Stimulated activated CD4-positive, alpha-beta T cell treated with anti-CD3 and anti-CD28 coated beads, TNF-alpha, amount 100 ng/mL, for 48 hours (primary cell): ENCODE results near the gene SLC22A23.

ENCODE experiments used
- DNase-seq, 3 donors: peaks; one replicate each; pipeline ENCODE4 v3.0.0-alpha.2; 2020; ENCODE audit warnings: low read depth in 3 of 3

SLC22A23 gene

GRCh38 chr6:3456898-3457709 lies at the start of gene SLC22A23:
SLC22A23 (minus strand) TSS chr6:3457050; CDS start chr6:3456559, 491 bp downstream.
- DNase-seq: peak; percentile 39 to 54 (median 39)

GRCh38 chr6:3506200-3506599 lies 49.4 kb upstream of the SLC22A23 start:
- DNase-seq: no peak

- DNase-seq: no peak
Measured at GRCh38 chr6:3504938-3505805, 48.3 kb upstream of the SLC22A23 start.

GRCh38 chr6:3504354-3504753 lies 47.5 kb upstream of the SLC22A23 start:
- DNase-seq: no peak

- DNase-seq: no peak
Measured at GRCh38 chr6:3501826-3502500, 45.1 kb upstream of the SLC22A23 start.

GRCh38 chr6:3500262-3501014 lies 43.6 kb upstream of the SLC22A23 start:
- no peak for DNase-seq

- no peak for DNase-seq
Measured at GRCh38 chr6:3499603-3500002, 42.8 kb upstream of the SLC22A23 start.

GRCh38 chr6:3496395-3496794 lies 39.5 kb upstream of the SLC22A23 start:
- DNase-seq: no peak

GRCh38 chr6:3494391-3495100 lies 37.7 kb upstream of the SLC22A23 start:
- DNase-seq: no peak

GRCh38 chr6:3490625-3490980 lies 33.8 kb upstream of the SLC22A23 start:
- no peak for DNase-seq

- DNase-seq: no peak
Measured at GRCh38 chr6:3489961-3490624, 33.2 kb upstream of the SLC22A23 start.

- no peak for DNase-seq
Measured at GRCh38 chr6:3489027-3489757, 32.3 kb upstream of the SLC22A23 start.

- DNase-seq: no peak
Measured at GRCh38 chr6:3484946-3485345, 28.1 kb upstream of the SLC22A23 start.

GRCh38 chr6:3484192-3484591 lies 27.3 kb upstream of the SLC22A23 start:
- DNase-seq: no peak

GRCh38 chr6:3483675-3484074 lies 26.8 kb upstream of the SLC22A23 start:
- no peak for DNase-seq

GRCh38 chr6:3482869-3483268 lies 26.0 kb upstream of the SLC22A23 start:
- no peak for DNase-seq

GRCh38 chr6:3481640-3482039 lies 24.8 kb upstream of the SLC22A23 start:
- no peak for DNase-seq

GRCh38 chr6:3480009-3480408 lies 23.2 kb upstream of the SLC22A23 start:
- DNase-seq: no peak

- DNase-seq: no peak
Measured at GRCh38 chr6:3473773-3474172, 16.9 kb upstream of the SLC22A23 start.

GRCh38 chr6:3471711-3472110 lies 14.9 kb upstream of the SLC22A23 start:
- DNase-seq: no peak
